Astrocyte (in vitro differentiated cells and primary cell): ENCODE measurements around the gene CBX6.

Source experiments
- CTCF ChIP-seq: IDR thresholded peaks from 2 replicates; pipeline ENCODE4 v1.5.1; 2011; ENCODE audit warnings: low read depth, mild to moderate bottlenecking, inconsistent platforms, low read length, moderate library complexity; ENCODE audit not compliant: insufficient read depth
- EZH2 ChIP-seq: IDR thresholded peaks from 2 replicates; pipeline ENCODE4 v1.6.1; 2012; ENCODE audit warnings: mild to moderate bottlenecking, low read length, inconsistent platforms; ENCODE audit not compliant: insufficient read depth

DNA sequence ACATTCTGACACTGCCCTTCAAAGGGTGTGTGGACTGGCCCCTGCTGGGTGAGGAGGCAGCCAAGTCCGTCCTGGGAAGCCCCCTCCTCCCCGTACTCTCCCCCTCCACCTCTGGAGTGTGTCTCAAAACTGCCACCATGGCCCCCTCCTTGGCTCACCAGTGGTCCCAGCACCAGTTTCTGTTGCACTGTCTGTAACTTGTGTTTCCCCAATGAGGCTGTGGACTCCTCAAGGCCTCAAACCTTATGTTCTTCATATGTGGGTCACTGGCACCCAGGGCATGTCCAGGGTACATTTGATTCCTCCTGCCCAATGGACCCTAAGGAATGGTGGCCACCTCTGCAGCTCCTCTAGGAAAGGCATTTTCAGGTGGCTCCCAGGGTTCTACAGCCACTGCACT lies 21.6 kb downstream of the CBX6 start:
- no peak for TF ChIP-seq CTCF
- no peak for TF ChIP-seq EZH2
